HG03103 (cell line): ENCODE data around the gene TMEM132D.

Experiments
- ATAC-seq: cut with Tn5 transposase; IDR thresholded peaks from one replicate; pipeline ENCODE4 v1.9.1; 2021; ENCODE audit warnings: low read depth; ENCODE audit not compliant: unreplicated experiment

TMEM132D gene

DNA sequence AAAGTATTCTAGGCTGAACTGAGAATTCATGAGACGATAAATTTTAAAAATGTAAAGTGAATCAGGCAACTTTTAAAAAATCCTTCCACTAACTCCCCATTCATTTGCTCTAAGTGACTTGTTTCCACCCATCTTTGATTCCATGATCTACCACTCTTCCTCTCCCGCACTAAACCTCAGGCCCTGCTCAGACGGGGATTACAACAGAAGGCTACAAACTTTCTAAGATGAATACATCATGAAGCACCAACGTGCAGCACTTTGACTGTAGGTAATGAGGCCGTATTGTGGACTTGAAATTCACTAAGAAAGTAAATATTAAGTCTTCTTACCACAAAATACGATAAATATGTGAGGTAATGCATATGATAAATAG lies 30.0 kb downstream of the TMEM132D start:
- ATAC-seq, result no peak

DNA sequence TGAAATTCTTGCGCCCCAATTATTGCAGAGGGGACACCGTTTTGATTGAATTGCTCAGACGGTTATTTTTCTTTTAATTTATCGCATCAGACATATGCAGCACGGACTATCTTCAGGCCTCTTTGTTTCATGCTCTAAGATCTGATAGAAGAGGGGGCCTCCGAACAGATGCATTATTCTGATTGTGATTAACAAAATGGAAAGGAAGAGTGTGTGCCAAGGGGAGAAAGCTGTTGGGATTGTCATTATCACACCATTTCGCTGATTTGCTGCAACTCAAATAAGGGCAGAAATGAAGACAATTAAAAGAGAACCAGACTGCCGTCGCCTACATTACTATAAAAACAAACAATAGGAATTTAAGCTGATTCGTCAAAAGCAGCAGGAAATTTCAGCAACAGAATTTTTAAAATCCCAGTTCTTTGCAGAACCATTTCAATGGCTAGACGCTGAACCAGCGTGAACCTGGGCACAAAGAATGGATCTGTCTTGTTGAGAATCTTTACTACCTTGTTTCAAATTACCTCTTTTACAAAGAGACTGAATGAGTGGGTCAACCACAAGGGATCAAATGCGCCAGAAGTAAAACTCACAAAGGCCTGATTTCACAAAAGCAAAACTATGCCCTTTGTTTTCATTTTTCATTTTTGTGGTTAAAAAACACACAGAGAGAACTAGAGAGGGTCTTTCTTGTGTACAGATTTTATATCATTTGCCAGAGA lies 30.6 kb downstream of the TMEM132D start:
- no peak for ATAC-seq

DNA sequence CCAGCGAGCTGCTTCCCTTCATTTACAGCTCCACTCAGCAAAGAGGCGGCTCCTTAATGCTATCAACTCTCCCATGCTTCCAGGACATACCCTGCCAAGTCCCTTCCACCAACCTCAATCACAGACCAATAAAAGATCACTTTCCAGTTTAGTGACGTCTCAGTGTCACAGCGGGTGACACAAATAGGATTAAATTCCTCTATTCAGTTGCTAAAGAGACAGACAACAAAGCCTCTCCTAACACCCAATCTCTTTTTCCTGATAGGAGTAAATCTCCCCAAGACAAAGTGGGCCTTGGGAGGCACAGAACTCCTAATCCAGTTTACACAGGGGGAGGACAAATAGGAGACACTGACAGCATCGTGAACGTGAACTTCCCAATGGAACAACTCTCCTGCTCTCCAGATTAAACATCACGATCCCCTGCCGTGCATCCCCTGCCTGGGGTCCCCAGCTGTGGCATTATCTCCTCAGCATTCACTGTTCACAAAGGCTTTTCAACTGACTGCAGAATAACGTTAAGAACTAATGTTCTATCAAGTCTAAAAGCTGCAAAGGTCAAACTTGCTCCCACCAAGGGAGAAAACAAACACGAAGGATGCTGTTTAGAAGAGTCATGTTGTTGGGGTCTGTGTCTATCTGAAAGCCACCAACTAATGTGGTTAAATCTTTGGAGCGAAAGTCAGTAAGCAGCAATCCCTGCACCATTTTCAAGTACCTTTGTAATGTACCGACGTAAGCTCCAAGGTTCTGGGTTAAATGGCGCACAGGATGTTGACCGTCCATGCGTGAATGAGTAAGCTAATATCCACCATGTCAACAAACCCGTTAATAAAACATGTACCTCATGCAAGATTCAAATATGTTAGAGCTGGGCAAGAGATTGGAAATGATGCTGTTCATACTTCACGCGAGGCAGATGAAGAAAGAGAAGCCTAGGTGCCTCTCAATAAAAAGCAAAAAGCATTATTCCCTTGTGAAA lies 31.5 kb downstream of the TMEM132D start:
- ATAC-seq, result no peak

- ATAC-seq, result no peak
Observed at GRCh38 chr12:129870796-129871195, 33.0 kb downstream of the TMEM132D start.

DNA sequence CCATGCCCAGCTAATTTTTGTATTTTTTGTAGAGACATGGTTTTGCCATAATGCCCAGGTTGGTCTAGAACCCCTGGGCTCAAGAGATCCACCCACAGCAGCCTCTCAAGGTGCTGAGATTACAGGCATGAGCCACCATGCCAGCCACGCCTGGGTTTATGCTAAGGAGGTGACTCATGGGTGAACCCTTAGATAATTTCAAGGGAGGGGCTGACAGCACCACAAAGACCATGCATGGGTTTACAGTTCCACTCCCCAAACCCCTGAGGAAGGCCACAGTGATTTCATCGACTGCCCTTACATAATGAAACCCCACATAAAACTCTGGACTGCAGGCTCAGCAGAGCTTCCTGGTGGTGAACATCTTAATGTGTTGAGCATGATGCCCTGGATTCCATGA lies 33.7 kb downstream of the TMEM132D start:
- no peak for ATAC-seq

DNA sequence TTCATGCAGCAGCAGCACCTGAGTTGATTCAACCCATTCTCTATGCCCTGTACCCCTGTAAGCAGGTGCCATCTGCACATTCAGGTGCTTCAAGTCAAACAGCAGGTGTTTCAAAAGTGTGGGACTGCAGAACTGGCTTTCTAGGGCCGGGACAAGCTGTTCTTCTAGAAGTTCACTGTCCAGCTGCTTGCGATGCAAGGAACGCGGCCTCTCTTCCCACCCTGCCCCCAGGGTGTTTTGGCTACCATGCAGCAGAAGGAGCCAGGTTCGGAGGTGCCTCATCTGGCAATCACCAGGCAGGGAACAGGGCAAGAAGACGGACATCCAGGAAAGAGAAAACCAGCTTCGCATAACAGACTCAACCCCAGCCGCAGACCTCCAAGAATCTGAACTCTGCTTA lies 35.2 kb downstream of the TMEM132D start:
- no peak for ATAC-seq

DNA sequence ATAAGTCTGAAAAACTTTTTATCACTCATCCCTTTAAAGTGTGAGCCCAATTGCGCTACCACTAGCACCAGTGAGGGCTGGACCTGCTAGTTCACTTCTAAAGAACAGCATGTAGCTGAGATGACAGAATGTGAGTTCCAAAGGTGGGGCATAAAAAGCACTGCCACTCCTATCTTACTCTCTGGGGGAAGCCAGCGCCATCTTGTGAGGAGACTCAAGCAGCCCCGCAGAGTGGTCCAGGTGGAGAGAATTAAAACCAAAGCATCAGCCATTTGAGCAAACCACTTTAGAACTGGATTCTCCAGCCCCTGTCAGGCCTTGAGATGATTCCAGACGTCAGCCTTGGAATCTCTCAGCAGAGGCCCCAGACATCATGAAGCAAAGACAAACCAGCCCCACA lies 39.9 kb downstream of the TMEM132D start:
- no peak for ATAC-seq

GRCh38 chr12:129862561-129863175 lies 41.2 kb downstream of the TMEM132D start:
- no peak for ATAC-seq

DNA sequence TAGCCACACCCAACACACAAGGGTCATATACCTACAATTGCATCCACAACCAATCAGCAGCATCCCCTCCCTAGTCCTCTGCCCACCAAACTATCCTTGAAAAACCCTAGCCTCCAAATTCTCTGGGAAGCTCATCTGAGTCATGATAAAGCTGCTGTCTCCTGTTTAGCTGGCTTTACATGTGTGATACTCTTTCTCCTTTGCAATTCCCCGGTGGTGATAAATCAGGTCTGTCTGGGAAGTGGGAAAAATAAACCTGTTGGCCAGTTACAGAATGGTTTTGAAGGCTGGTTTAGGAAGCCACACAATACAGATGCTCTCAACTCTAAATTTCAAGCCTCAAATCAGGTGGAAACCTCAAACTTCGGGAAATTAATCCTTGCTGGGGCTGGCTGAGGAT lies 41.9 kb downstream of the TMEM132D start:
- ATAC-seq, result no peak

DNA sequence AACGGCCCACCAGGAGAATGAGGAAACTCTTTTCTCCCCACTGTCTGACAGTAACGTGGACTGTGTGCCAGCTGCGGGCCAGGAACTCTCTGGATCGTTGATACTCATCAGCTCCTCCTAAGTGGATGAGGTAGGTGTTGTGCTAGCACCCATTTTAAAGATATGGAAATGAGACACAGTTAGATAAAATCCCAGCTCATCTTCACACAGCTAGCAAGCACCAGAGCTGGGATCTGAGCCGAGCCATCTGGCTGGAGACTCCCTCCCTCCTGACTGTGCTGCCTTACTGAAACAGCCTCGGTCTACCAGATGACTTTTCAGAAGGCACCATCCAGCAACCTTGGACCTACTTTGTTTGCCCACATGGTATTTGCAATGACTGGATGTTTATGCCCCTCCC lies 49.2 kb downstream of the TMEM132D start:
- ATAC-seq, result no peak

GRCh38 chr12:129851296-129851695 lies 52.5 kb downstream of the TMEM132D start:
- no peak for ATAC-seq

- ATAC-seq, result no peak
Observed at GRCh38 chr12:129848876-129849275, 54.9 kb downstream of the TMEM132D start.

DNA sequence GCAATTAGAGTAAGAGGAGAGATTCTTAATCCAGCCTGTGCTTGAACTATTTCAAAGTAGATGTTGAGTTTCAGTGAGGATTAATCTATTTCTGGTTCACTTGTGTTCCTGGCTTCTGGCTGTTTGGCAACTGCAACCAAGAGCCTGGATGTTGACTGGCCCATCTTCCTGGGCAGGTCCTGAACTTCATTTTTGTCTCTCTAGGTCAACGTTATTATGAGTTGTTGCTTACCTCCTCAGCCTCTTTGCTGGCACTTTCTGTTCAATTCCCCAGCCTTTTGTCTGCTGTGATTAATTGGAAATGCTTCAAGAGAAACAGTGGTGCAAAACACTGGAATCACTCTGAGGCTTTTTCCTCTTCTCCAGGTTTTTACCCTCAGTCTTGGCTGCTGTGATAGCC lies 56.8 kb downstream of the TMEM132D start:
- ATAC-seq, result no peak

DNA sequence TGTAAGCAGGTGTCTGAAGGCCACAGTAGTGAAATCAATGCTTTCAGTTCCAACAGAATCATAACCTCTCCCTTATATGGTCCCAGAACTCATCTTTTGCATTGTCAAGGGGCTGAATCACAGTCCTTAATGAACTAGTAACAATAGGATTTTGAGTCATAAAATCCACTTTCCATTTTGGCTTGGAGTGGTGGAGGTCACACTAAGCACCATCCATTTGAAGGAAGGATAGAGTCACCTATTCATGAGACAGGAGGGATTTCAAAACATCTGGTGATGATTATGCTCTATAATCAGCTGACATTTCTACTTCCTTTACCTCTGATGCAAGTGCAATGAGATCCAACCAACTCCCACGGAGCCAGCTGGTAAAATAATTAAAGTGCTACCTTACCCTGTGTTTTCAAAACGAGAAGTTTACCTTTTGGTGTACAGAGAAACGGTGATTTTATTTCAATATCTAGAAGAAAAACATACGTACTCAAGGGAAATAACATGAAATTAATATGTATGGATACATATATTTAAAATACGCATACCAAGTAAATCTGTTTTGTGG lies 59.1 kb downstream of the TMEM132D start:
- ATAC-seq, result no peak

- ATAC-seq, result no peak
Observed at GRCh38 chr12:129841251-129841650, 62.6 kb downstream of the TMEM132D start.

GRCh38 chr12:129840145-129840884 lies 63.5 kb downstream of the TMEM132D start:
- no peak for ATAC-seq

- no peak for ATAC-seq
Observed at GRCh38 chr12:129839679-129840078, 64.1 kb downstream of the TMEM132D start.

GRCh38 chr12:129831294-129831693 lies 72.5 kb downstream of the TMEM132D start:
- ATAC-seq, result no peak

GRCh38 chr12:129830796-129831195 lies 73.0 kb downstream of the TMEM132D start:
- no peak for ATAC-seq

- no peak for ATAC-seq
Observed at GRCh38 chr12:129827866-129828384, 75.9 kb downstream of the TMEM132D start.
